ENCODE results near the gene UBE2B.

The UBE2B gene

GRCh38 chr5:134396274-134396673 is 24.9 kb downstream of the UBE2B start:
- no peak overlapping the region for H3K4me3 ChIP-seq (ENCODE audit: low read depth, low read length, poor library complexity, severe bottlenecking)
- no peak overlapping the region for H3K4me2 ChIP-seq (ENCODE audit: low read length)
- no peaks in the 10 kb centered on the region for H3K79me2 ChIP-seq (ENCODE audit: insufficient read depth, low read length)
- H3K9me3 ChIP-seq (ENCODE audit: low read length), result no peaks in the 10 kb centered on the region
- no peaks in the 10 kb centered on the region for H3K4me1 ChIP-seq (ENCODE audit: insufficient read depth, low read length, severe bottlenecking)
- TF ChIP-seq, protein P1, sequence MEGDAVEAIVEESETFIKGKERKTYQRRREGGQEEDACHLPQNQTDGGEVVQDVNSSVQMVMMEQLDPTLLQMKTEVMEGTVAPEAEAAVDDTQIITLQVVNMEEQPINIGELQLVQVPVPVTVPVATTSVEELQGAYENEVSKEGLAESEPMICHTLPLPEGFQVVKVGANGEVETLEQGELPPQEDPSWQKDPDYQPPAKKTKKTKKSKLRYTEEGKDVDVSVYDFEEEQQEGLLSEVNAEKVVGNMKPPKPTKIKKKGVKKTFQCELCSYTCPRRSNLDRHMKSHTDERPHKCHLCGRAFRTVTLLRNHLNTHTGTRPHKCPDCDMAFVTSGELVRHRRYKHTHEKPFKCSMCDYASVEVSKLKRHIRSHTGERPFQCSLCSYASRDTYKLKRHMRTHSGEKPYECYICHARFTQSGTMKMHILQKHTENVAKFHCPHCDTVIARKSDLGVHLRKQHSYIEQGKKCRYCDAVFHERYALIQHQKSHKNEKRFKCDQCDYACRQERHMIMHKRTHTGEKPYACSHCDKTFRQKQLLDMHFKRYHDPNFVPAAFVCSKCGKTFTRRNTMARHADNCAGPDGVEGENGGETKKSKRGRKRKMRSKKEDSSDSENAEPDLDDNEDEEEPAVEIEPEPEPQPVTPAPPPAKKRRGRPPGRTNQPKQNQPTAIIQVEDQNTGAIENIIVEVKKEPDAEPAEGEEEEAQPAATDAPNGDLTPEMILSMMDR (IDR thresholded peaks at IDR 0.05; ENCODE audit: low read length), result no peak
- TF ChIP-seq EZH2 (IDR thresholded peaks at IDR 0.05; ENCODE audit: borderline replicate concordance, low read length), result no peak
- no peaks in the 10 kb centered on the region for H3F3A ChIP-seq (ENCODE audit: insufficient read depth, low read length)
- no peaks in the 10 kb centered on the region for H4K20me1 ChIP-seq (ENCODE audit: insufficient read depth, low read length)
- no peak overlapping the region for H2AFZ ChIP-seq (ENCODE audit: low read length)
- H3K36me3 ChIP-seq (ENCODE audit: insufficient read depth, low read length), result peaks cover 76% of the 10 kb centered on the region
- H3K27me3 ChIP-seq (ENCODE audit: insufficient read depth, low read length), result no peaks in the 10 kb centered on the region
- H3K9me2 ChIP-seq (ENCODE audit: low read depth, low read length), result no peaks in the 10 kb centered on the region
- H3K27ac ChIP-seq (ENCODE audit: low read depth, low read length, poor library complexity, severe bottlenecking), result no peak overlapping the region
- H3K9ac ChIP-seq (ENCODE audit: low read length), result no peak overlapping the region

DNA sequence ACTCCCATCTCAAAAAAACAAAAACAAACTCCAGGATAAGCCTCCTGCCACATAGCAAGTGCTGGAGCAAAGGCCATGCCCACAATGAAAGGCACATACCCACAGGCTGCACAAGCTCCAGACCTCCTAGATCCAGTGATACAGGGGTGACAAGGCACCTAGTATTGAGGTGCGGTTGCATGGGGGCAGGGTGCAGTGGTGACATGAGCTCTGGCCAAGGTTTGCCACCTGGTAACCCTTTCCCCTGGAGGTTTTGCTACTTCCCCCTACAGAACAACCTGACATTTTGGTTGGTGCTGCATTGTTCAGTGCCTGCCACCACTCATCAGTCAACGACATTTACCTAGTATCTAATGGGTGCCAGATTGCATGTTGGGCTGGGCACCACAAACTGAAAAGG is 25.8 kb downstream of the UBE2B start:
- no peaks in the 10 kb centered on the region for H3K27me3 ChIP-seq (ENCODE audit: insufficient read depth, low read length)
- H3K9me3 ChIP-seq (ENCODE audit: low read length), result no peaks in the 10 kb centered on the region
- no peak for TF ChIP-seq EZH2 (IDR thresholded peaks at IDR 0.05; ENCODE audit: borderline replicate concordance, low read length)
- TF ChIP-seq, protein P1 (IDR thresholded peaks at IDR 0.05; ENCODE audit: low read length), result no peak
- H3K4me1 ChIP-seq (ENCODE audit: insufficient read depth, low read length, severe bottlenecking), result no peaks in the 10 kb centered on the region
- H3K79me2 ChIP-seq (ENCODE audit: insufficient read depth, low read length), result no peaks in the 10 kb centered on the region
- H3K27ac ChIP-seq (ENCODE audit: low read depth, low read length, poor library complexity, severe bottlenecking), result no peak overlapping the region
- no peak overlapping the region for H3K4me3 ChIP-seq (ENCODE audit: low read depth, low read length, poor library complexity, severe bottlenecking)
- peaks cover 71% of the 10 kb centered on the region for H3K36me3 ChIP-seq (ENCODE audit: insufficient read depth, low read length)
- no peaks in the 10 kb centered on the region for H4K20me1 ChIP-seq (ENCODE audit: insufficient read depth, low read length)
- H3K9ac ChIP-seq (ENCODE audit: low read length), result no peak overlapping the region
- H3F3A ChIP-seq (ENCODE audit: insufficient read depth, low read length), result no peaks in the 10 kb centered on the region
- H3K9me2 ChIP-seq (ENCODE audit: low read depth, low read length), result no peaks in the 10 kb centered on the region
- H3K4me2 ChIP-seq (ENCODE audit: low read length), result no peak overlapping the region
- no peak overlapping the region for H2AFZ ChIP-seq (ENCODE audit: low read length)

- Histone ChIP-seq H3K27ac (ENCODE audit: low read depth, low read length, poor library complexity, severe bottlenecking) (no peak overlapping the region), H3K27me3 (ENCODE audit: insufficient read depth, low read length) (no peaks in the 10 kb centered on the region), H3K9me3 (ENCODE audit: low read length) (no peaks in the 10 kb centered on the region), H3K79me2 (ENCODE audit: insufficient read depth, low read length) (no peaks in the 10 kb centered on the region), H3K36me3 (ENCODE audit: insufficient read depth, low read length) (peaks cover 61% of the 10 kb centered on the region), H3K4me1 (ENCODE audit: insufficient read depth, low read length, severe bottlenecking) (no peaks in the 10 kb centered on the region), H2AFZ (ENCODE audit: low read length) (no peak overlapping the region), H3K4me3 (ENCODE audit: low read depth, low read length, poor library complexity, severe bottlenecking) (no peak overlapping the region), H3K9me2 (ENCODE audit: low read depth, low read length) (no peaks in the 10 kb centered on the region), H3K9ac (ENCODE audit: low read length) (no peak overlapping the region), H4K20me1 (ENCODE audit: insufficient read depth, low read length) (no peaks in the 10 kb centered on the region), H3F3A (ENCODE audit: insufficient read depth, low read length) (no peaks in the 10 kb centered on the region), H3K4me2 (ENCODE audit: low read length) (no peak overlapping the region)
- TF ChIP-seq, protein P1 (IDR thresholded peaks at IDR 0.05; ENCODE audit: low read length), result no peak
- TF ChIP-seq EZH2 (IDR thresholded peaks at IDR 0.05; ENCODE audit: borderline replicate concordance, low read length), result no peak
Measured at GRCh38 chr5:134398609-134399155, 27.3 kb downstream of the UBE2B start.
